Mammary epithelial cell (primary cell): ENCODE results near the gene KLHL29.

Experiments
- EZH2 ChIP-seq: IDR thresholded peaks from 2 replicates; pipeline ENCODE4 v1.6.1; 2012; ENCODE audit warnings: low read length, inconsistent platforms, borderline replicate concordance
- TF ChIP-seq, protein P1 (sequence below), 2 donors: IDR thresholded peaks in 1 of 2; conservative IDR thresholded peaks in 1 of 2; 2 replicates each; pipeline ENCODE4 v1.5.1; 2011 to 2012; ENCODE audit warnings: inconsistent platforms in 2 of 2, low read length in 2 of 2, mild to moderate bottlenecking in 2 of 2, control low read depth in 1 of 2, low read depth in 1 of 2; ENCODE audit not compliant: insufficient read depth in 1 of 2; ENCODE audit errors: extremely low read depth in 1 of 2

DNA sequence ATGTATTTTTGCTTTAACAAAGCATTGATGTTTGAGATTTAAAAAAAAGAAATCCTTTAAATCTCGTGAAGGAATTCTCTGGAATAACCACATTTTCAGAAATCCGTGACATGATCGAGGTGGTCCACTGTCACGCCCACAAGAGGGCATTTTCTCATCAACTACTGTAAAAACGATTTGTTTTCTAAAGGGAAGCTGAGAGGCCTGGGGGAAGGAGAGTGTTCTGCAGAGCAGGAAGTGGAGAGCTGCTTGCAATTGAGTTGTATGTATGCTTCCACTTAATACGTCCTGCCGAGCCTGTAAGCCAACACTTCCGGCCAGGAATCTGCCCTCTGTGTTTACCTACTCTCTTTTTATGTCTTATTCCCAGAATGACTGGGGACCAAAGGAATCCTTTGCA is 19.4 kb downstream of the KLHL29 start:
- TF ChIP-seq, protein P1, sequence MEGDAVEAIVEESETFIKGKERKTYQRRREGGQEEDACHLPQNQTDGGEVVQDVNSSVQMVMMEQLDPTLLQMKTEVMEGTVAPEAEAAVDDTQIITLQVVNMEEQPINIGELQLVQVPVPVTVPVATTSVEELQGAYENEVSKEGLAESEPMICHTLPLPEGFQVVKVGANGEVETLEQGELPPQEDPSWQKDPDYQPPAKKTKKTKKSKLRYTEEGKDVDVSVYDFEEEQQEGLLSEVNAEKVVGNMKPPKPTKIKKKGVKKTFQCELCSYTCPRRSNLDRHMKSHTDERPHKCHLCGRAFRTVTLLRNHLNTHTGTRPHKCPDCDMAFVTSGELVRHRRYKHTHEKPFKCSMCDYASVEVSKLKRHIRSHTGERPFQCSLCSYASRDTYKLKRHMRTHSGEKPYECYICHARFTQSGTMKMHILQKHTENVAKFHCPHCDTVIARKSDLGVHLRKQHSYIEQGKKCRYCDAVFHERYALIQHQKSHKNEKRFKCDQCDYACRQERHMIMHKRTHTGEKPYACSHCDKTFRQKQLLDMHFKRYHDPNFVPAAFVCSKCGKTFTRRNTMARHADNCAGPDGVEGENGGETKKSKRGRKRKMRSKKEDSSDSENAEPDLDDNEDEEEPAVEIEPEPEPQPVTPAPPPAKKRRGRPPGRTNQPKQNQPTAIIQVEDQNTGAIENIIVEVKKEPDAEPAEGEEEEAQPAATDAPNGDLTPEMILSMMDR (conservative IDR thresholded peaks at IDR 0.05 in 1 of 2, IDR thresholded peaks at IDR 0.05 in 1 of 2; ENCODE audit: extremely low read depth in 1 of 2, insufficient read depth in 1 of 2, low read depth in 1 of 2, low read length in 2 of 2) = peak in 1 of 2 donors; percentile 12
- TF ChIP-seq EZH2 = no peak
